ENCODE results near the gene ASAP2.

The ASAP2 gene

DNA sequence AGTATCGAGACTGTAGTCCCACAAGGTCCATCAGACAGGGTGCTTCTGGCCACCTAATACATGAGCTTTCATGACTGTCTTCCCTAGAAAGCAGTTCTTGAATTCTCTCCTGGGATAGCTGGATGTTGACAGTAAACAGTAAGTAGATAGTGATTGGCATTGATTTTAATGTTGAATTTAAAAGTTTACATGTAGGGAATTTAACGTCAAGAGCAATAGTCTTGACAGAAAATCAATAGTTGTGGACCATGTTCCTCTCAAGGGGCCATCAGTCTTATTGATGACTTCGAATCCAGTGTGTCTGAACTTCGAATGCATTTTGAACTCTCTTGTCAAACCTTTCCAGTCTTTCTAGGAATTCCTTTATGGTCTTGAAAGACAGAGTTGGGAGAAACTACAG is 152.9 kb downstream of the ASAP2 start:
- no peak for DNase-seq

DNA sequence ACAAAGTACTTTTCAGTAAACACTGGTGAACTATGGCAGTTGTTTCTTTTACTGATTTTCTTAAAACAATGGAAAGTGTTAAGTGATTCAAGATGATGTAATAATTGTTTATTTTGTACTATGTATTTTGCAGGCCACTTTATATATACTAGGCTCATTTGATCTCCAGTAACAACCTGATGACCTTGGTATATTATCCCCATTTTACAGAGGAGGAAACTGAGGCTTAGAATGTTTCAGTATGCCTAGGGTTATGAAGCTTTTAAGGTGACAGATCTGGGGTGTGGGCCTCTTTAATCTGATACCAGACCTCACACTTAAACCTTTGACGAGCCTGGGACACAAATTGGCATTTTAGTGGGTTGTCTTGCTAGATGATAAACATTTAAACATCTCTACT is 153.5 kb downstream of the ASAP2 start:
- DNase-seq = no peak

DNA sequence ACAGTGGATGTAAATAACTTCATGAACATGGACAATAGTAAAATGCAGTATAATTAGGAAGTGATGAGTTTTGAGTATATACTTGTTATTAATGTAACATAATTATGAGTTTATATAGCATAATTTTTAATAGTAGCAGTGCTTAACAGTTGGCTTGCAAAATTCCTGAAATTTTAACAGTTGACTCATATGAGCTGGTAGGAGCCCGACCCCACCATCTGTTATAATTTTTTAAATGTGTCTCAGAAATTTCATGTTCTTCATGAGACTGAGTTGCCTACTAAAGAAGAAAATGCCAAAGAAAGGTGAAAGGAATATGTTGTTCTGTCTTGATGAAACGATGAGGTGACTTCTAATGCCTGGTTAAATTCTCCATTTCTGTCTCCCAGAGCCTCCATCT is 154.1 kb downstream of the ASAP2 start:
- no peak for DNase-seq

- DNase-seq = no peak
Observed at GRCh38 chr2:9364373-9364772, 157.8 kb downstream of the ASAP2 start.

- no peak for DNase-seq
Observed at GRCh38 chr2:9364791-9365497, 158.3 kb downstream of the ASAP2 start.

DNA sequence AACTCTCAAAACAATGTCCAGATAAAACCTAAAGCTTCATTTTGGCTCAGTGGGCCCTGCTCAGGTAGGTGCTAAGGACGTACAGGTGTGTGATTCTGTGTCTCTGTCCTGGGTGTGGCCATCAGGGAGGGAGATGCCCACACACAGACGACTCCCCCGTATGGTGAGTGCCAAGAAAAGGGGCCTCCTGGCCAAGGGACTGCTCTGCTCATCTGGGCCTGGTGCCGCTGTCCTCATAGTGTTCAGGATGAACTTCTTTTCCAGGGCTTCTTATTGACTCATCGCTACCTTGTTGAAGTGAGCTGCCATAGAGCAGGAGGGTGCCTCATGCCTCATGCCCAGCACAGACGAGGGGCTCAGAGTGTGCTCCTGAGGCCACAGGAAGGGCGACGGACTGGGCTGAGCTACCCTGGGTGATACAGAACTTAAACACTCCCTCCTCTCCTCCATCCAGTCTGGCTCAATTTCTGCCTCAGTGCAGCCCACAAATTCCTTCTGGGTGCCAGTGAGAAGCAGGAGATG is 158.9 kb downstream of the ASAP2 start:
- DNase-seq = no peak

DNA sequence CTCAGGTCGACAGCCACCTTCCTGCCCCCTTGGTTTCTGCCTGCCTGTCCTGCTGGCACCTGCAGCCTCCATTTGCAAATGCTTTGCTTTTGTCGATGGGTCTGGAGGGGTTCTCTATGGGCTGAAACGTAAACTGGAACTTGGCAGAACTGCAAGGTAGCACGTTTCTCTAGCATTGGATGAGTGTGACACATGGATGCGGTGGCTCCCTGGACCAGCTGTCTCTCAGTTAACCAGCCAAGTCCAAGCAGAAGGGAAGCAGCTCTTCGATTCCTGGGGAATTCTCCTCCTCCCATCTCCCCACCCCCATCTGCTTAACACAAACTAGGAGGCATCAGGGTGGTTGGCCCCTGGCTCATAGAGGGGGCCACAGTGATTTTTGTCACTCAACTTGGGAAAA is 159.4 kb downstream of the ASAP2 start:
- no peak for DNase-seq

DNA sequence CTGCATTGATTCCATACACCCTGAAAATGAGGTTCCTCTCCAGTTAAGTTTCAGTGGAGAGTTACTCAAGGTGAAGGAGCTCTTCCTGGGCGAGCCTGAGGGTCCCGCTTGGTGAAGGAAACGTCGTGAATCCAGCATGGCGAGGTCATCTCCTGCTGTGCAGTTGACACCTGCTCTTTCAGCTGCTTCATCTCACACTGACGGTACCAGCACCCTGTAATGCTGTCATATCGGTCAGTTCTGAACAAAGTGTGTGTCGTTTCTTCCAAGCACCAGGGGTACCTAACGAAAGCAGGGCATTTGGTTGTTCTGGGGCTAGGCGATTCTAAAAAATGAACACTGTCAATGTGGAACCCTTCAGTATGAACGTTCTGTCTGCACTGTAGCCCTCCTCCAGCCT is 164.1 kb downstream of the ASAP2 start:
- DNase-seq = no peak

GRCh38 chr2:9373047-9373446 is 166.4 kb downstream of the ASAP2 start:
- DNase-seq = no peak

GRCh38 chr2:9373476-9373875 is 166.9 kb downstream of the ASAP2 start:
- DNase-seq = no peak

DNA sequence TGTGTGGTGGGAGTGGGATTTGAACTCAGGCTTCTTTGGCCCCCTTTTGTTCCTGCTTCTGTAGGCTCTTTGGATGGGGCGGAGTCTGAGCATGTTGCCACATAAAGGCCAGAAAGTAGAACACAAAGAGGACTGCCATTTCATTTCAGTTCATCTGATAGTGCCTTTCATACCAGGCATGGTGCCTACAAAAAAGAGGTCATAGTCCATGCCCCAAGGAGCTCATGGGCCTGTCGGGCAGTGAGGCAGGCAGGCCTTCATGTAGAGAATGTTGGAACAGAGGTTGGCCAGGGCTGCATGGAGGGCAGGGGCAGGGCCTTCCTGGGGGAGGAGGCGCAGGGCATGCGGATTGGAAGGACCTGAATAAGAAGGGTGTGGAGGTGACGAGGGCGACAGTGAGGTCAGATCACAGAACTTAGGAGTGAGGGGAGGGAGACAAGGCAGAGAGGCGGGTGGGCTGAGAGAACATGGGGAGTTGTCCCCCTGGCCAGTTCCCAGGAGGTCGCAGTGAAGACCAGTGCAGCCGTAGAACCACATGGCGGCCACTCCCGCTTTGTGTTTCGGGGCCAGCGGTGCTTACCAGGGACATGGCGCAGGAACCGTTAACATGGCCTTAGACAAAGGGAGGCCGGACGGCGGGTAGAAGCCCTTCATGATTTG is 167.6 kb downstream of the ASAP2 start:
- DNase-seq = no peak

GRCh38 chr2:9375857-9376428 is 169.3 kb downstream of the ASAP2 start:
- no peak for DNase-seq

DNA sequence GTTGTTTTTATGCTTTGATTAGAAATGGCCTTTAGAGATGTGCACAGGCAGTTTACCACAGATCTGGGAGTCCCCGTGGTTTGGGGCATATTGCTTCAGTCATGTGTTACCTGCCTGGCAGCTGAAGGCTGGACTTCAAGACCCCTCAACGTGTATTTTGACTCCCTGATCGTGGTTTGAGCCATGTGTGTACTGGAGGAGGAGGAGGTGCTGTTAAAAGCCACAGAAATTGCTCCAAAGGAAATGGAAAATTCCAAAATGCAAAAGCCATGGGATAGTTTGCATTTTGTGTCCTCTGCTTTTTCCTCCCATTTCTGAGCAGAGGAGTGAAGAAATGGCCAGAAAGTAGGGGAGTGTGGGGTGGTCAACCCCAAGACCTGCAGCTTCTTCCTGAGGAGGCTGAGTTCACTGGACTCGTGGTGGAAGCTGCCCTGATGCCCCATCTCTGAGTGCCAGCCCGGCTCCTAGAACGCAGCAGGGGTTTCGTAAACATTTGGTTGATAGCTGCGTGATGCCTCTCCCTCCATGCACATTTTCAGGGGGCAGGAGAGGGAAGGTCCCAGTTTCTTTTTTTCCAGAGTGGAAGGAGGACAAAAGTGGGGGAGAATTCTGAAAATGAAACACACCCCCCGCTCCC is 171.0 kb downstream of the ASAP2 start:
- DNase-seq = no peak

- peak; percentile 70 for DNase-seq
Observed at GRCh38 chr2:9378433-9379390, 172.1 kb downstream of the ASAP2 start.

DNA sequence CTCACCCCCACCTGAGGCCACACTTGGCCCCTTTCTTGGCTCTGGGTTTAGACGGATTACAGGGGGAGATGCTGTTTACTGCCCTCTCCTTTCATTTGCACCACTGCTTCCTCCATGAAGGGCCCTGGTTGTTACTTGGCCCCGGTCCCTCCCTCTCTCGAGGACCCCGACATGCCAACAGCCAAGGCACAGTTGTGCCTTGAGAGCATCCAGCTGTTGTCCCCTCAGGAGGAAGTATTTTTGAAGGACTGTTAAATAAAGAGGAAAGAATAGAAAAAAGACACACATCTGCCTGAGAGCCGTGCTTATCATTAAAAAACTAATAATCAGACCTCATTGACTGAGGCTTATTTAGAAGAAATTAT is 172.8 kb downstream of the ASAP2 start:
- DNase-seq = no peak

- no peak for DNase-seq
Observed at GRCh38 chr2:9380702-9381628, 174.4 kb downstream of the ASAP2 start.

GRCh38 chr2:9382604-9383235 is 176.1 kb downstream of the ASAP2 start:
- no peak for DNase-seq

DNA sequence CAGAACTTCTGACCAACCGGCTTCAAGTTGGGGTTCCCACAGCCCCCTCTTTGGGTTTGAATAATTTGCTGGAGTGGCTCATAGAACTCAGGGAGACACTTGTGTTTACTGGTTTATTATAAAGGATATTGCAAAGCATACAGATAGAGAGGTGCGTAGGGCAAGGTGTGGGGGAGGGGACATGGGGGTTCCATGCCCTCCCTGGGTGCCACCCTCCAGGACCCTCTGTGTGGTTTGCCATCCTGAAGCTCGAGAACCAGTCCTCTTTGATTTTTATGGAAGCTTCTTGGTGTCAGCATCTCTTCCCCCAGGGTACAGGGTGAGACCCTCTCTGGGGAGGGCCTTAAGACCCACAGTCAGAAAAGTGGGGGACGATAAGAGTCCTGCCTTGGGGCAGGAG is 177.9 kb downstream of the ASAP2 start:
- DNase-seq = no peak

GRCh38 chr2:9385841-9386240 is 179.2 kb downstream of the ASAP2 start:
- no peak for DNase-seq

GRCh38 chr2:9388199-9388681 is 181.6 kb downstream of the ASAP2 start:
- DNase-seq = no peak

Measured in 8988T (cell line).